K562 (cell line): ENCODE measurements around the gene SAMD10. TPM values are rescaled to one million over a fixed set of nuclear protein-coding genes. Genes with fewer than 3 reads are reported as not detected.

ENCODE experiments used
- ATAC-seq: fragments of 200-7000 bp; cut with Tn5 transposase; 3 replicates; pipeline ENCODE4 v1.9.1; 2020; ENCODE audit warnings: moderate library complexity
- BruUV-seq: library from RNA; stranded (reverse); fragments of 400-500 nt; replicated peaks from 2 replicates; lab custom pipeline; 2021; lab: Mats Ljungman, UMichigan
- CTCF ChIA-PET: fragments of 300-600 bp; formaldehyde crosslinking; extraction: SDS; loops from one replicate; lab custom pipeline; 2021; ENCODE audit warnings: low intra/inter-chr PET ratio; lab: Yijun Ruan, JAX
- POLR2A ChIA-PET: fragments of 300-600, 350-650 bp; sonication (Branson Sonifier 250); formaldehyde crosslinking; extraction: SDS; loops from one replicate; lab custom pipeline; 2021; ENCODE audit warnings: antibody characterized with exemption, inconsistent platforms; lab: Yijun Ruan, JAX
- DNase-seq, 4 experiments: peaks; one replicate each; pipeline versions ENCODE4 v3.0.0 to v3.0.0-alpha.2; 2011 to 2018; ENCODE audit warnings: low spot score in 3 of 4, mixed read lengths in 3 of 4; ENCODE audit errors: extremely low read depth in 1 of 4
- FAIRE-seq: peaks from 2 replicates; lab custom pipeline; 2011; peaks lifted over from hg19 to GRCh38; lab: Jason Lieb, UNC
- H2AFZ ChIP-seq: 2 replicates; pipeline ENCODE4 v1.6.0; 2011; ENCODE audit warnings: low read depth, low read length, control low read depth, inconsistent platforms
- H3K27ac ChIP-seq: fragments of 200-600 bp; 3 replicates; pipeline ENCODE4 v1.8.0; 2011; ENCODE audit warnings: low read depth, mild to moderate bottlenecking, control low read depth, inconsistent platforms, low read length, moderate library complexity, mixed read lengths; ENCODE audit errors: extremely low read depth
- H3K27me3 ChIP-seq, 2 experiments: fragments of 300-600 bp in 1 of 2; 2 replicates in 1 of 2; 3 replicates in 1 of 2; pipeline versions ENCODE4 v1.6.0 to v1.8.0; 2011; ENCODE audit warnings: inconsistent platforms in 2 of 2, low read length in 2 of 2, mild to moderate bottlenecking in 1 of 2, mixed read lengths in 1 of 2, moderate library complexity in 1 of 2; ENCODE audit not compliant: control insufficient read depth in 2 of 2, insufficient read depth in 2 of 2
- H3K36me3 ChIP-seq: fragments of 300-600 bp; 3 replicates; pipeline ENCODE4 v1.8.0; 2011; ENCODE audit warnings: mild to moderate bottlenecking, low read length, inconsistent platforms; ENCODE audit not compliant: control insufficient read depth, insufficient read depth
- H3K4me1 ChIP-seq, 2 experiments: fragments of 200-600 bp in 1 of 2; replicated peaks in 1 of 2; 2 replicates in 1 of 2; 3 replicates in 1 of 2; pipeline versions ENCODE4 v1.5.1 to v1.8.0; 2011; ENCODE audit warnings: inconsistent platforms in 2 of 2, low read length in 2 of 2, mild to moderate bottlenecking in 1 of 2, mixed read lengths in 1 of 2, moderate library complexity in 1 of 2; ENCODE audit not compliant: control insufficient read depth in 2 of 2, insufficient read depth in 2 of 2
- H3K4me2 ChIP-seq: 2 replicates; pipeline ENCODE4 v1.6.1; 2011; ENCODE audit warnings: low read length, control low read depth, inconsistent platforms, mixed read lengths; ENCODE audit not compliant: insufficient read depth
- H3K4me3 ChIP-seq: fragments of 200-600 bp; sonication (generic), shearing (Covaris generic); 2 replicates; pipeline ENCODE4 v1.5.1; 2016; ENCODE audit warnings: control low read depth, inconsistent platforms
- H3K79me2 ChIP-seq: fragments of 200-600 bp; 3 replicates; pipeline ENCODE4 v1.8.0; 2011; ENCODE audit warnings: low read length, inconsistent platforms; ENCODE audit not compliant: control insufficient read depth, insufficient read depth
- H3K9ac ChIP-seq, 2 experiments: 2 replicates each; pipeline versions ENCODE4 v1.6.0 to v1.6.1; 2011; ENCODE audit warnings: low read depth in 2 of 2, low read length in 2 of 2, control low read depth in 1 of 2, inconsistent platforms in 1 of 2, mild to moderate bottlenecking in 1 of 2, mixed read lengths in 1 of 2; ENCODE audit not compliant: insufficient read depth in 1 of 2
- H3K9me1 ChIP-seq: one replicate; pipeline ENCODE4 v1.6.0; 2011; ENCODE audit warnings: inconsistent platforms, mild to moderate bottlenecking, low read length, moderate library complexity; ENCODE audit not compliant: control insufficient read depth, insufficient read depth
- H3K9me3 ChIP-seq: replicated peaks from 2 replicates; pipeline ENCODE4 v1.5.1; 2011; ENCODE audit warnings: low read depth, low read length, inconsistent platforms; ENCODE audit not compliant: control insufficient read depth, insufficient read depth
- H4K20me1 ChIP-seq: replicated peaks from 2 replicates; pipeline ENCODE4 v1.6.1; 2011; ENCODE audit warnings: low read length, inconsistent platforms, mixed read lengths; ENCODE audit not compliant: control insufficient read depth, insufficient read depth
- ESRRA ChIP-seq: fragments of 450-650 bp; IDR thresholded peaks from 2 replicates; pipeline ENCODE4 v1.6.1; 2014; ENCODE audit warnings: low read depth, mild to moderate bottlenecking, moderate library complexity, borderline replicate concordance
- MECOM ChIP-seq: fragments of 250-450 bp; sonication (Bioruptor Pico); IDR thresholded peaks from 2 replicates; pipeline ENCODE4 v1.8.0; 2022; ENCODE audit warnings: inconsistent platforms
- POLR2G ChIP-seq: fragments of 200-400 bp; formaldehyde crosslinking; IDR thresholded peaks from 2 replicates; pipeline ENCODE4 v1.6.1; 2017; ENCODE audit warnings: low read depth, mild to moderate bottlenecking, antibody characterized with exemption, low read length, moderate library complexity
- PPARD ChIP-seq: fragments of 250-450 bp; sonication (Bioruptor Pico); IDR thresholded peaks from 2 replicates; pipeline ENCODE4 v1.8.0; 2022; ENCODE audit warnings: inconsistent platforms, mild to moderate bottlenecking, moderate library complexity
- RB1 ChIP-seq: fragments of 450-650 bp; IDR thresholded peaks from 2 replicates; pipeline ENCODE4 v1.6.1; 2017; ENCODE audit warnings: low read depth, mild to moderate bottlenecking
- RBFOX2 ChIP-seq: fragments of 200-400 bp; formaldehyde crosslinking; IDR thresholded peaks from 2 replicates; pipeline ENCODE4 v1.6.1; 2017; ENCODE audit warnings: low read depth, mild to moderate bottlenecking, low read length, moderate library complexity
- RHOXF2B ChIP-seq: fragments of 250-450 bp; sonication (Bioruptor Pico); conservative IDR thresholded peaks from 2 replicates; pipeline ENCODE4 v1.5.1; 2021
- ZNF778 ChIP-seq: fragments of 450-650 bp; formaldehyde crosslinking; IDR thresholded peaks from 2 replicates; pipeline ENCODE4 v1.4.0; 2020; ENCODE audit warnings: mild to moderate bottlenecking, moderate library complexity
- WGBS: fragments of 100-300 bp; shearing (Covaris generic); methylation state at CpG from one replicate; pipeline ENCODE4 v1.1.6; 2016; ENCODE audit warnings: low coverage, mixed read lengths; ENCODE audit not compliant: insufficient coverage; ENCODE audit errors: missing lambda C conversion rate; 5-methylcytosine and 5-hydroxymethylcytosine counted together
- in situ Hi-C: fragments of 300-500 bp; cut with MboI; formaldehyde crosslinking; loops from 4 replicates; pipeline ENCODE4 v1.15.0; 2018; ENCODE audit warnings: inconsistent platforms, mixed read lengths
- intact Hi-C: fragments of 100-400 bp; cut with micrococcal nuclease; formaldehyde crosslinking; loops from 2 replicates; pipeline ENCODE4 v1.14.2; 2022
- polyA plus RNA-seq, 8 experiments: library from polyadenylated mRNA; depleted of rRNA in 4 of 8; stranded (reverse) in 5 of 8; unstranded in 3 of 8; fragments of >200 nt; fragmentation: Nextera tagmentation in 2 of 8; fragmentation: Illumina TruSeq in 1 of 8; extraction: Ambion mirVana in 2 of 8; extraction: Trizol in 1 of 8; gene quantifications; 2 replicates each; pipeline versions ENCODE4 v1.2.1 to v1.2.3, GENCODE V29; 2011 to 2014; ENCODE audit warnings: inconsistent platforms in 1 of 8, missing spikeins in 1 of 8
- total RNA-seq, 7 experiments: library from RNA; depleted of rRNA in 6 of 7; stranded (reverse); fragments of >200 nt in 6 of 7; fragmentation: Illumina TruSeq in 2 of 7; extraction: Trizol in 2 of 7; gene quantifications; 2 replicates each; pipeline versions ENCODE4 v1.2.1 to v1.2.3, GENCODE V29; 2011 to 2021; ENCODE audit warnings: low replicate concordance in 1 of 7
- TF ChIP-seq, protein P1 (sequence below): fragments of 250-450 bp; sonication (Bioruptor Pico); IDR thresholded peaks from 2 replicates; pipeline ENCODE4 v1.4.0; 2020; ENCODE audit warnings: mild to moderate bottlenecking, moderate library complexity
- TF ChIP-seq, protein P2 (sequence below), 2 experiments: fragments of 450-650 bp in 1 of 2; IDR thresholded peaks; 2 replicates each; pipeline ENCODE4 v1.6.1; 2011 to 2017; ENCODE audit warnings: low read depth in 2 of 2, antibody characterized with exemption in 1 of 2, borderline replicate concordance in 1 of 2, low read length in 1 of 2, mild to moderate bottlenecking in 1 of 2, mixed read lengths in 1 of 2; ENCODE audit not compliant: control insufficient read depth in 1 of 2

SAMD10 gene
- total and polyA plus RNA-seq, 9 of the 15 experiments (the other 6 are each of a cell fraction or from before 2014, with no cell fraction given): 0.37 to 15.2 (median 4.8) TPM

GRCh38 chr20:63958964-63959698 is 20.3 kb downstream of the SAMD10 start:
- no peak for TF ChIP-seq MECOM (CRISPR knock-in tag)
- TF ChIP-seq RHOXF2B (CRISPR knock-in tag): no peak
- no peak for TF ChIP-seq ESRRA
- TF ChIP-seq PPARD: no peak
- TF ChIP-seq, protein P1, sequence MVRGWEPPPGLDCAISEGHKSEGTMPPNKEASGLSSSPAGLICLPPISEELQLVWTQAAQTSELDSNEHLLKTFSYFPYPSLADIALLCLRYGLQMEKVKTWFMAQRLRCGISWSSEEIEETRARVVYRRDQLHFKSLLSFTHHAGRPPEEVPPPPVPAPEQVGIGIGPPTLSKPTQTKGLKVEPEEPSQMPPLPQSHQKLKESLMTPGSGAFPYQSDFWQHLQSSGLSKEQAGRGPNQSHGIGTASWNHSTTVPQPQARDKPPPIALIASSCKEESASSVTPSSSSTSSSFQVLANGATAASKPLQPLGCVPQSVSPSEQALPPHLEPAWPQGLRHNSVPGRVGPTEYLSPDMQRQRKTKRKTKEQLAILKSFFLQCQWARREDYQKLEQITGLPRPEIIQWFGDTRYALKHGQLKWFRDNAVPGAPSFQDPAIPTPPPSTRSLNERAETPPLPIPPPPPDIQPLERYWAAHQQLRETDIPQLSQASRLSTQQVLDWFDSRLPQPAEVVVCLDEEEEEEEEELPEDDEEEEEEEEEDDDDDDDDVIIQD (CRISPR knock-in tag): no peak
- no peak for TF ChIP-seq RB1
- TF ChIP-seq ZNF778: no peak
- peak; percentile 35 for TF ChIP-seq RBFOX2
- TF ChIP-seq, protein P2, sequence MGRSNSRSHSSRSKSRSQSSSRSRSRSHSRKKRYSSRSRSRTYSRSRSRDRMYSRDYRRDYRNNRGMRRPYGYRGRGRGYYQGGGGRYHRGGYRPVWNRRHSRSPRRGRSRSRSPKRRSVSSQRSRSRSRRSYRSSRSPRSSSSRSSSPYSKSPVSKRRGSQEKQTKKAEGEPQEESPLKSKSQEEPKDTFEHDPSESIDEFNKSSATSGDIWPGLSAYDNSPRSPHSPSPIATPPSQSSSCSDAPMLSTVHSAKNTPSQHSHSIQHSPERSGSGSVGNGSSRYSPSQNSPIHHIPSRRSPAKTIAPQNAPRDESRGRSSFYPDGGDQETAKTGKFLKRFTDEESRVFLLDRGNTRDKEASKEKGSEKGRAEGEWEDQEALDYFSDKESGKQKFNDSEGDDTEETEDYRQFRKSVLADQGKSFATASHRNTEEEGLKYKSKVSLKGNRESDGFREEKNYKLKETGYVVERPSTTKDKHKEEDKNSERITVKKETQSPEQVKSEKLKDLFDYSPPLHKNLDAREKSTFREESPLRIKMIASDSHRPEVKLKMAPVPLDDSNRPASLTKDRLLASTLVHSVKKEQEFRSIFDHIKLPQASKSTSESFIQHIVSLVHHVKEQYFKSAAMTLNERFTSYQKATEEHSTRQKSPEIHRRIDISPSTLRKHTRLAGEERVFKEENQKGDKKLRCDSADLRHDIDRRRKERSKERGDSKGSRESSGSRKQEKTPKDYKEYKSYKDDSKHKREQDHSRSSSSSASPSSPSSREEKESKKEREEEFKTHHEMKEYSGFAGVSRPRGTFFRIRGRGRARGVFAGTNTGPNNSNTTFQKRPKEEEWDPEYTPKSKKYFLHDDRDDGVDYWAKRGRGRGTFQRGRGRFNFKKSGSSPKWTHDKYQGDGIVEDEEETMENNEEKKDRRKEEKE (IDR thresholded peaks at IDR 0.05; ENCODE audit: borderline replicate concordance in 1 of 2, control insufficient read depth in 1 of 2, low read depth in 2 of 2, low read length in 1 of 2): no peak
- TF ChIP-seq POLR2G: peak; percentile 48
- peak overlapping the region in 1 of 2 experiments; percentile 89; a peak in 2 of 4 replicates for H3K9ac ChIP-seq
- in situ Hi-C loops (no loop called here), intact Hi-C loops (loop anchor here (5.0 kb wide), 1 partner anchor 252 kb away; the partner anchor contains the start of genes ARFRP1 and ZGPAT)
- H4K20me1 ChIP-seq: peaks cover 6% of the 10 kb centered on the region; the same call in 1 of the 2 replicates
- H3K27me3 ChIP-seq: no peaks in the 10 kb centered on the region
- no peak for DNase-seq
- H3K4me3 ChIP-seq: no peak overlapping the region
- H3K36me3 ChIP-seq: peaks cover 55% of the 10 kb centered on the region; the same call in 2 of the 3 replicates
- ChIA-PET POLR2A (interaction anchor here (1.7 kb wide), 1 partner anchor 9 kb away, joined by 6 read pairs; no protein-coding TSS in a partner anchor), CTCF (interaction anchor here (0.6 kb wide), 1 partner anchor 11 kb away, joined by 3 read pairs; no protein-coding TSS in a partner anchor)
- peaks cover 21% of the 10 kb centered on the region for H3K79me2 ChIP-seq
- no peak for ATAC-seq
- no peak overlapping the region for H3K4me2 ChIP-seq
- no peak for FAIRE-seq
- BruUV-seq: no TSS peak
- 90% methylated on average over 9 of the region's 10 CpGs for WGBS
- peaks cover 4% of the 10 kb centered on the region for H3K9me1 ChIP-seq
- no peaks in the 10 kb centered on the region for H3K9me3 ChIP-seq
- no peak overlapping the region for H2AFZ ChIP-seq
- H3K4me1 ChIP-seq: peaks cover 15 to 73% of the 10 kb centered on the region in 2 experiments; a peak in 4 of 5 replicates
- no peak overlapping the region for H3K27ac ChIP-seq
